Measurements from ENCODE around the gene TRPM1.
"Not testable (repeated sequence)": the region's sequence is repeated elsewhere in the genome, so short reads cannot be mapped to it uniquely, and the experiment has no call there.

The TRPM1 gene

DNA sequence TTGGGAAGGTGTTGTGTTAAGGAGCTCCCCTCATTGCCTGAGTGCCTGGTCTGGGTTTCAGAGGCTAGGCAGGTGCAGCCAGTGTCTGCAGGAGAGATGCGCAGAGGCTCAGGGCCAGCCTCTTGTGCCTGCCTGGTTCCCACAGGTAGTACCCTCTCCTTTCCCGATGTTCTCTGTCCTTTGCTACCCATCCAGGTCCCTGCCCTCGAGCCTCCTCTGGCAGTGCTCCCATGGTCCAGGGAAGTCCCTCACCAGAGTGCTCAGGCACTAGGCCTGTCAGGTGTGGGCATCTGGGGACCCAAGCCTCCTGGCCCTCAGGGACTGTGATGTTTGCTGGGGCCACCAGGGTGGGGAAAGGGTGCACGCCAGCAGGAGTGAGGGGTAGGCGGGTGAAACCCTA, 5.0 kb downstream of the TRPM1 start:
- in situ Hi-C loops (cut with HindIII; ENCODE audit: low pct_ligation_motif_present, low sequenced_read_pairs), result no loop called here
- H3K27ac ChIP-seq, result no peak overlapping the region
- TF ChIP-seq, protein P1, sequence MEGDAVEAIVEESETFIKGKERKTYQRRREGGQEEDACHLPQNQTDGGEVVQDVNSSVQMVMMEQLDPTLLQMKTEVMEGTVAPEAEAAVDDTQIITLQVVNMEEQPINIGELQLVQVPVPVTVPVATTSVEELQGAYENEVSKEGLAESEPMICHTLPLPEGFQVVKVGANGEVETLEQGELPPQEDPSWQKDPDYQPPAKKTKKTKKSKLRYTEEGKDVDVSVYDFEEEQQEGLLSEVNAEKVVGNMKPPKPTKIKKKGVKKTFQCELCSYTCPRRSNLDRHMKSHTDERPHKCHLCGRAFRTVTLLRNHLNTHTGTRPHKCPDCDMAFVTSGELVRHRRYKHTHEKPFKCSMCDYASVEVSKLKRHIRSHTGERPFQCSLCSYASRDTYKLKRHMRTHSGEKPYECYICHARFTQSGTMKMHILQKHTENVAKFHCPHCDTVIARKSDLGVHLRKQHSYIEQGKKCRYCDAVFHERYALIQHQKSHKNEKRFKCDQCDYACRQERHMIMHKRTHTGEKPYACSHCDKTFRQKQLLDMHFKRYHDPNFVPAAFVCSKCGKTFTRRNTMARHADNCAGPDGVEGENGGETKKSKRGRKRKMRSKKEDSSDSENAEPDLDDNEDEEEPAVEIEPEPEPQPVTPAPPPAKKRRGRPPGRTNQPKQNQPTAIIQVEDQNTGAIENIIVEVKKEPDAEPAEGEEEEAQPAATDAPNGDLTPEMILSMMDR (IDR thresholded peaks at IDR 0.05; ENCODE audit: low read depth, low read length, missing control alignments), result no peak

DNA sequence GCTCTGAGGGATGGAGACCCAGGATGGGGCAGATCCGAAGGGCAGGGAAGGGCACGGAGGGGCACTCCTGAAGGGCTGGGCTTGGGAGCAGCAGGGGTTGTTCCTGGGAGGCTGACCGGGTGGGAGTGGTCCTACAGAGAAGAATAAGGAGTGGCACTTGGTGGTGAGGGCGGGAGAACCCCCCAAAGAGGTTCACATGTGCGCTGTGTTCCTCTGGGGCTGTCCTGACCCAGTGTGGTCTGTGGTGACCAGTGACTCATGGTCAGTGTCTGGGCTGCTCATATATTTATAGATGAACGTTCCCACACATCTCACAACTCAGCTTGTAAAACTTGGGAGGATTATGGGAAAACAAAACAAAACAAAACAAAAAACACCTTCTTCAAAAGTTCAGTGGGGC, 10.0 kb downstream of the TRPM1 start:
- in situ Hi-C loops (cut with HindIII; ENCODE audit: low pct_ligation_motif_present, low sequenced_read_pairs), result no loop called here
- Histone ChIP-seq H3K27ac (peak overlapping the region; percentile 47), H3K27me3 (replicated peaks) (no peaks in the 10 kb centered on the region), H3K36me3 (replicated peaks) (no peaks in the 10 kb centered on the region), H3K4me3 (ENCODE audit: low read depth, low read length) (no peak overlapping the region)
- TF ChIP-seq, protein P1 (IDR thresholded peaks at IDR 0.05; ENCODE audit: low read depth, low read length, missing control alignments), result no peak
- DNase-seq, result peak; percentile 93

More for the DNA sequence above, 5.0 kb downstream of the TRPM1 start:
- Histone ChIP-seq H3K27me3 (replicated peaks) (no peaks in the 10 kb centered on the region), H3K36me3 (replicated peaks) (no peaks in the 10 kb centered on the region), H3K4me3 (ENCODE audit: low read depth, low read length) (no peak overlapping the region)
- DNase-seq, result no peak

DNA sequence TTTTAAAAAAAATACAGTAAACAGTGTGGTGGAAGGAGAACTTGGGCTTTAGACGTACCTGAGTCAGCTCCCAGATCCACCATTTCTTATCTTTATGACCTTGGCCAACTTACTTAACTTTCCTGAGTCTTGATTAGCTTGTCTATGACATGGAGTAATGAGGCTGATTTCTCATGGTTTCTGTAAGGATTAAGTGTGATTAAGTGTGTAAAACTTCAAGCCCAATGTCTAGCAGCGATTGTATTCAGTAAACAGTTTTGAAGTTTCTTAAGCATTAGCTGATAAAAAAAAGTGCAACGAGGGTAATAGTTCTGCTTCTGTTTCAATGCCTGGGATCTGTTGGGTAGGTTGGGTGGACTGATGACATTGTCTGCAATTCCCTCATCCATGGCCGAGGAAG, 10.8 kb downstream of the TRPM1 start:
- Histone ChIP-seq H3K27me3 (replicated peaks) (no peaks in the 10 kb centered on the region), H3K4me3 (ENCODE audit: low read depth, low read length) (no peak overlapping the region), H3K36me3 (replicated peaks) (no peaks in the 10 kb centered on the region), H3K27ac (no peak overlapping the region)
- no peak for DNase-seq
- in situ Hi-C loops (cut with HindIII; ENCODE audit: low pct_ligation_motif_present, low sequenced_read_pairs), result no loop called here
- TF ChIP-seq, protein P1 (IDR thresholded peaks at IDR 0.05; ENCODE audit: low read depth, low read length, missing control alignments), result no peak

DNA sequence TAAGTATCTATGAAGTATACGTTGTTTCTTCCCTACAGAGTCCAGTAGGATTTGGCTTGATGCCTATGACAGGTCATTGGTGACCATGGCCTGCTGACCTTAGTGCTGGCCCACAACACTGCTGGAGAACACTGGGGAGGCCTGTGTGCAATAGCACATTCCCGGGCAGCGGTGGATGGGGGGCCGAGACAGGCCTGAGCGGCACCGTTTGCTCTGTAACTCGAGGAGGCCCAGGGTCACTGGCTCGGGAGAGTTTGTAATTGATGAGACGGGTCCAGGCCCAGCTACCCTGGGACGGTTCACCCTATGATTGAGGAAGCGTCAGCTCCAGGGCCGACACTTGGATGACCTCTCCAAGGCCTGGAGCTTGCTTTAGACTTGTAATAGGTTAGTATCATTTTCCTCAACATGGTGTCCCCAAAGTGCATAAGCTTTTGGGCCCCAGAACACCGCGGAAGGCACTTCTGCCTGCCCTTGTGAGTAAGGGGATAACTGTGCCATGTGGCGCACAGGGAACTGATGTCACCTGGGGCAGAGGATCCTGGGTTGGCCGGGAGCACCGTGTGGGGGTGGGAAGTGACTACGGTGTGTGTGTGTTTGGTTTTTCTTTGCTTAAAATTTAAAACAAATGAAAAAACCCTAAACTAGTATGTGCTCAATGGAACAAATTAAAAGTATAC, 12.0 kb downstream of the TRPM1 start:
- in situ Hi-C loops (cut with HindIII; ENCODE audit: low pct_ligation_motif_present, low sequenced_read_pairs), result no loop called here

DNA sequence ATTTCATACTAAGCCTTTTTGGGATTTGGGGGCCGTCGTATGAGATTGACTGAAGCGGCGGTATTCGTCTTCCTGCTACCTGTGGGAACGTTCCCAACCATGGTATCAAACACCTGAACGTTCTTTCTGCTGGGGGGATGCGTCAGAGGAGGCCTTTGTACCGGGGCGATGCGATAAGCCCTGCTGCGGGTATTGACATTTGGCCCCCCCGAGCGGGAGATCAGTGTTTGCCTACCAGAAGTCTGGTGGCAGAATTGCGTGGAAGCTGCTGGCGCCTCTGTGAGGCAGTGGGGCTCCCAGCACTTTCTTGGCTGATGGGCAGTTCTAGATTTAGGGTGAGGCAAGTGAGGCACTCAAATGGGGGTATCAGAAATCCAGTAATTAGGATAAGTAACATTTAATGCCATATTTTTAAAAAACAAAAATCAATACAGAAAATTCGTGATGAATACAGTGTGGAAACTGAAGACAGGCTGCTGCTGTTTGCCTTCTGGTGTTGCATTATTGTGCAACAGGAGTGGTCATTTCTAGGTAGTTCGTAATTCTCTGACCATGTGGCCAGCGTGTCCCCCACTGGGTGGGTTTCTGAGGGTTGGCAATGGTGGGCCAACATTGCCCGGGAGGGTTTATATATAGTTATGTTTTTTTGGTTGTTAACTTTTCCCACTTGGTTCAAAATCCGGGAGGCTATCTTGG, 12.7 kb downstream of the TRPM1 start:
- TF ChIP-seq, protein P1 (IDR thresholded peaks at IDR 0.05; ENCODE audit: low read depth, low read length, missing control alignments), result no peak
- no peak overlapping the region for H3K27ac ChIP-seq
- no peaks in the 10 kb centered on the region for H3K27me3 ChIP-seq (replicated peaks)
- no peak overlapping the region for H3K4me3 ChIP-seq (ENCODE audit: low read depth, low read length)
- in situ Hi-C loops (cut with HindIII; ENCODE audit: low pct_ligation_motif_present, low sequenced_read_pairs), result no loop called here
- no peaks in the 10 kb centered on the region for H3K36me3 ChIP-seq (replicated peaks)
- no peak for DNase-seq

More for the DNA sequence above, 12.0 kb downstream of the TRPM1 start:
- no peaks in the 10 kb centered on the region for H3K36me3 ChIP-seq (replicated peaks)
- no peak for DNase-seq
- H3K27ac ChIP-seq, result no peak overlapping the region
- TF ChIP-seq, protein P1 (IDR thresholded peaks at IDR 0.05; ENCODE audit: low read depth, low read length, missing control alignments), result no peak
- no peak overlapping the region for H3K4me3 ChIP-seq (ENCODE audit: low read depth, low read length)
- H3K27me3 ChIP-seq (replicated peaks), result no peaks in the 10 kb centered on the region

DNA sequence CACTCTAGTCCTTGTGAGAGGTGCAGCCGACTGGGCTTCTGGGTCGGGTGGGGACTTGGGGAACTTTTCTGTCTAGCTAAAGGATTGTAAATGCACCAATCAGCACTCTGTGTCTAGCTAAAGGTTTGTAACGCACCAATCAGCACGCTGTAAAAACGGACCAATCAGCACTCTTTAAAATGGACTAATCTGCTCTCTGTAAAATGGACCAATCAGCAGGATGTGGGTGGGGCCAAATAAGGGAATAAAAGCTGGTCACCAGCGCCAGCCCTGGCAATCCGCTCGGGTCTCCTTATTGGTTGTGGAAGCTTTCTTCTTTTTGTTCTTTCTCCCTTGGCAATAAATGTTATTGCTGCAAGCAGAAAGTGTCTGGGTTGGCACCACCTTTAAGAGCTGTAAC, 13.5 kb downstream of the TRPM1 start:
- H3K27ac ChIP-seq; in situ Hi-C loops (cut with HindIII; ENCODE audit: low pct_ligation_motif_present, low sequenced_read_pairs); DNase-seq; H3K27me3 ChIP-seq (replicated peaks); H3K4me3 ChIP-seq (ENCODE audit: low read depth, low read length); H3K36me3 ChIP-seq (replicated peaks): not testable (repeated sequence)

Data from brain microvascular endothelial cell (primary cell).